22Rv1 (cell line): ENCODE measurements around the gene RPL3.

Experiments
- H3K27ac ChIP-seq: fragments of 450-650 bp; 2 replicates; pipeline ENCODE4 v1.5.1; 2017
- CTCF ChIP-seq: fragments of 450-650 bp; IDR thresholded peaks from 2 replicates; pipeline ENCODE4 v1.5.1; 2017; ENCODE audit warnings: mild to moderate bottlenecking
- ZFX ChIP-seq: fragments of 450-650 bp; IDR thresholded peaks from 2 replicates; pipeline ENCODE4 v1.6.1; 2017; ENCODE audit warnings: antibody characterized with exemption, borderline replicate concordance

The RPL3 gene

GRCh38 chr22:39312410-39312809, 7.0 kb downstream of the RPL3 start:
- TF ChIP-seq CTCF (no peak), ZFX (no peak)

GRCh38 chr22:39311592-39312400, 7.6 kb downstream of the RPL3 start:
- TF ChIP-seq CTCF (no peak), ZFX (no peak)
- H3K27ac ChIP-seq = peak overlapping the region; percentile 70

More at GRCh38 chr22:39312410-39312809, 7.0 kb downstream of the RPL3 start:
- H3K27ac ChIP-seq = peak overlapping the region; percentile 70

DNA sequence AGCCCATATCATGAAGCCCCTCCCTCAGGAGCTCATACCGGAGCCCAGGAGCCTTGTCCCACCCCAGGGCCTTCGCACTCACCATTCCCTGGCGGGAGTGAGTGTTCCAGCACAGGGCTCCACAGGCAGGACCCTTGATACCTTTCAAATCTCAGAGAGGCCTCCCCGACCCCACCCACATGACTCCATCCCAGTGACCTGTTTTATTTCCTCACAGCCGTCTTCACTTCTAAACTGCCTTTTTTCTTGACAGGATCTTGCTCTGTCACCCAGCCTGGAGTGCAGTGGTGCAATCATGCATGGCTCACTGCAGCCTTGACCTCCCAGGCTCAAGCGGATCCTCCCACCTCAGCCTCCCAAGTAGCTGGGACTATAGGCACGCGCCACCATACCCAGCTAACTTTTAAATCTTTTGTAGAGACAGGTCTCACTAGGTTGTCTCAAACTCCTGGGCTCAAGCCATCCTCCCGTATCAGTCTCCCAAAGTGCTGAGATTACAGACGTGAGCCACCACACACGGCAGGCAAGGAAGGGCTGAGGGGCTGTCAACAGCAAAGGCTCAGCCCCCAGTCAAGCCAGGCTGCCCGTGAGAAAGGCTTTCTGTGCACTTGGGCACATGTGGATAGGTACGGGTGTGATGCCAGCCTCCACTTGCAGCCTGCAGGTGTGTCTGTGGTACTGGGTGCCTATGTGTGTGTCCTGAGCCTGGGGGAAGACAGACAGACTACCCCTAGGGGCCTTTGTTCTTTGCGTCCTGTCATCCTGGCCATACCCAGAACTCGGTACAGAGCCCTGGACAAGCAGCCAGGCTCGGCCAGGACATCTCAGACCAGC, 9.3 kb downstream of the RPL3 start:
- peak overlapping the region; percentile 70 for H3K27ac ChIP-seq
- TF ChIP-seq CTCF = no peak
- TF ChIP-seq ZFX = no peak

DNA sequence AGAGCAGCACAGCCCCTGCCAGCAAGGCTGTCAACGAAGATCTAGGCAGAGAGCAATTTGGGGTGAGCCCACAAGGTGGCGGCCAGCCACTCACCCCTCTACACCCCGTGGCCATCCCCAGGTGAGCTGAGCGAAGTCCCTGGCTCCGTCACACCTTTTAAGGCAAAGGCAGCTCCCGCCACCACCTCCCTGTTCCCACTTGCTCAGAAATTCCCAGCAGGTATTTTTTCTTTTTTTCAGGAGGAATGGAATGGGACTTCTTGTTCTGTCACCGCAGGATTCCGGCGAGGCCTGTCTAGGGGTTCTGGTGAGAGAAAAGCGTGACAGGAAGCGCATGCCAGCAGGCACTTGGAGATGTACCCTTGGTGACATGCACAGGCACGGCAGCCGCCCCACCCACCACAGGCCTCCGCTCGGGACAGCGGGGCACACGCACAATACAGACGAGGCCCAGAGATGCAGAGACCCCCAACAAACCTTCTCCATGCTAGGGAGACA, 10.0 kb downstream of the RPL3 start:
- TF ChIP-seq CTCF (no peak), ZFX (no peak)
- H3K27ac ChIP-seq = no peak overlapping the region

- no peak for TF ChIP-seq CTCF
- no peak for TF ChIP-seq ZFX
- H3K27ac ChIP-seq = no peak overlapping the region
Measured at GRCh38 chr22:39308614-39309363, 10.6 kb downstream of the RPL3 start.

DNA sequence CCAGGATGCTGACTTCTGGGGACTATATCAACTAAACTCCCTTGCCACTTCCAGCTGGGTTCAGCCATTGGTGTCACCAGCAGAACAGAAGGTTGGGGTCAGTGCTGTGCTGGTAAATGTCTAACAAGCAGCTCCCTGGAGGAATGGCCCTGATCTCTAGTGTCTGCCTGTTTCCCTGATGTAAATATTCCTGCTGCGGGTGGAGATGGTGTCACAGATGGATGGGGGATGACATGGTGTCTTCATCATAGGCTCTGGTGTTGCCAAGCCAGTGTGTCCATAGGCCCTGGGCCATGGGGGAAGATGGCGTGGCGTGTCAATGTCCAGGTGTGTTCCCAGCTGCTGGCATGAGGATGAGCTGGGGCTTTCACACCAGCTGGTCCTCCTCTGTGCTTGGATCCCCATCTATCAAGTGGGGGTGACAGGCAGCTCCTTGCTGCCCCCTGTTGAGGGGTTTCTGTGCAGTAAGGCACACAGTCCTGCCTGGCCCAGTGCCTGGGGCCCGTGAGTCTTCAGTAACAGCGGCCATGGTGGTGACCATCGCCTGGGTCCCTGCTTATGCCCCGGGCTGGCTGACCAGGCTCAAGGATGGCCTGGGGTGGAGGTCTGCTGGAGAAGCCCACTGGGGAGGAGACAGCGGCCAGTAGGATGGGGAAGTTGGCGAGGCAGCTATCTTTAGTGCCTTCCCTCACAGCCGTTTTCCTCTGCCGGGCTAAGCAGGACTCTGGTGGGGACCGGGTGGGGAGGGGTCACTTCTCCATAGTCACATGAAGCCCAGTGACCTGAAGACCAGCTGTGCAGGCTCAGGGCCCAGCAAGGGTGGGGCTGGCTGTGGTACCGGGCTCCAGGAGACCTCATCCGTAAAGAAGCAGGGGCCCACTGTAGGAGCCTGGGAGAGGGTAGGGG, 12.7 kb downstream of the RPL3 start:
- no peak overlapping the region for H3K27ac ChIP-seq

More for the DNA sequence above, 12.7 kb downstream of the RPL3 start:
- TF ChIP-seq ZFX = no peak
- TF ChIP-seq CTCF = no peak; the same call in 1 of the 2 replicates
